H1 (cell line): ENCODE data around the gene ARHGEF7. TPM values are rescaled to one million over a fixed set of nuclear protein-coding genes. Genes with fewer than 3 reads are reported as not detected.

Experiments
- CTCF ChIA-PET: fragments of 300-600 bp; sonication (Branson Sonifier 250); formaldehyde crosslinking; loops from one replicate; lab custom pipeline; 2021; ENCODE audit not compliant: partially characterized antibody; lab: Charles Lee
- POLR2A ChIA-PET: fragments of 300-600 bp; sonication (Branson Sonifier 250); formaldehyde crosslinking; loops from one replicate; lab custom pipeline; 2021; ENCODE audit warnings: inconsistent platforms; ENCODE audit not compliant: partially characterized antibody; lab: Charles Lee
- DNase-seq, 2 experiments: peaks; one replicate each; pipeline versions ENCODE4 v3.0.0 to v3.0.0-alpha.2; 2010 to 2022; ENCODE audit warnings: low spot score in 2 of 2, low read depth in 1 of 2, mixed read lengths in 1 of 2
- FAIRE-seq: peaks from 2 replicates; lab custom pipeline; 2011; peaks lifted over from hg19 to GRCh38; lab: Jason Lieb, UNC
- H2AFZ ChIP-seq: 2 replicates; pipeline ENCODE4 v1.8.1; 2012; ENCODE audit warnings: low read length, inconsistent platforms
- H2AK5ac ChIP-seq: 2 replicates; pipeline ENCODE4 v1.6.1; 2013; ENCODE audit warnings: low read depth, low read length
- H2BK120ac ChIP-seq: replicated peaks from 2 replicates; pipeline ENCODE3; 2013; ENCODE audit warnings: low read depth, low read length, inconsistent platforms
- H2BK12ac ChIP-seq: 2 replicates; pipeline ENCODE4 v1.6.1; 2013; ENCODE audit warnings: low read depth, low read length
- H2BK15ac ChIP-seq: 2 replicates; pipeline ENCODE4 v1.6.1; 2013; ENCODE audit warnings: low read length
- H2BK20ac ChIP-seq: 2 replicates; pipeline ENCODE4 v1.6.1; 2013; ENCODE audit warnings: low read length
- H2BK5ac ChIP-seq: 2 replicates; pipeline ENCODE4 v1.6.1; 2013; ENCODE audit warnings: low read depth, low read length
- H3K14ac ChIP-seq: 2 replicates; pipeline ENCODE4 v1.6.1; 2013; ENCODE audit warnings: inconsistent platforms; ENCODE audit not compliant: insufficient read length
- H3K18ac ChIP-seq: 2 replicates; pipeline ENCODE4 v1.6.1; 2013; ENCODE audit warnings: low read length; ENCODE audit errors: extremely low read depth
- H3K23ac ChIP-seq: 2 replicates; pipeline ENCODE4 v1.6.1; 2013; ENCODE audit warnings: inconsistent platforms; ENCODE audit not compliant: insufficient read length
- H3K23me2 ChIP-seq: 2 replicates; pipeline ENCODE4 v1.6.1; 2013; ENCODE audit warnings: low read depth, low read length
- H3K27ac ChIP-seq: 2 replicates; pipeline ENCODE4 v1.6.1; 2011; ENCODE audit warnings: low read depth, low read length, inconsistent platforms
- H3K27me3 ChIP-seq, 4 experiments: replicated peaks in 1 of 4; 1 replicate in 1 of 4; 2 replicates in 3 of 4; pipeline versions ENCODE4 v1.6.1 to v1.8.1; 2011 to 2013; ENCODE audit warnings: low read length in 3 of 4, mild to moderate bottlenecking in 3 of 4, inconsistent platforms in 2 of 4, mixed read lengths in 2 of 4, moderate library complexity in 1 of 4; ENCODE audit not compliant: control insufficient read depth in 3 of 4, insufficient read depth in 3 of 4; ENCODE audit errors: extremely low read depth in 1 of 4
- H3K36me3 ChIP-seq, 4 experiments: 2 replicates each; pipeline versions ENCODE4 v1.6.1 to v1.8.1; 2011 to 2013; ENCODE audit warnings: mild to moderate bottlenecking in 4 of 4, low read length in 3 of 4, moderate library complexity in 2 of 4, control low read depth in 1 of 4, inconsistent platforms in 1 of 4; ENCODE audit not compliant: insufficient read depth in 4 of 4, control insufficient read depth in 2 of 4
- H3K4ac ChIP-seq: replicated peaks from 2 replicates; pipeline ENCODE3; 2013; ENCODE audit warnings: low read length, low read depth, mixed read lengths, inconsistent platforms; ENCODE audit not compliant: insufficient read length
- H3K4me1 ChIP-seq, 4 experiments: replicated peaks in 1 of 4; 1 replicate in 1 of 4; 2 replicates in 3 of 4; pipeline versions ENCODE4 v1.6.1 to v1.8.1; 2011 to 2013; ENCODE audit warnings: low read length in 3 of 4, inconsistent platforms in 2 of 4, mixed read lengths in 1 of 4; ENCODE audit not compliant: insufficient read depth in 4 of 4, control insufficient read depth in 3 of 4
- H3K4me2 ChIP-seq, 2 experiments: 2 replicates each; pipeline versions ENCODE4 v1.6.1 to v1.8.1; 2011 to 2013; ENCODE audit warnings: low read depth in 2 of 2, low read length in 2 of 2, control low read depth in 1 of 2, inconsistent platforms in 1 of 2, mild to moderate bottlenecking in 1 of 2; ENCODE audit not compliant: insufficient read depth in 1 of 2
- H3K4me3 ChIP-seq, 4 experiments: fragments of 200-600, 300-600 bp in 1 of 4; sonication (generic), shearing (Covaris generic), sonication (Bioruptor Twin) in 1 of 4; 2 replicates each; pipeline versions ENCODE4 v1.5.1 to v1.8.1; 2011 to 2016; ENCODE audit warnings: low read length in 4 of 4, low read depth in 3 of 4, control low read depth in 2 of 4, inconsistent platforms in 2 of 4, mild to moderate bottlenecking in 2 of 4, mixed read lengths in 1 of 4, moderate library complexity in 1 of 4; ENCODE audit not compliant: insufficient read depth in 2 of 4; ENCODE audit errors: extremely low read depth in 1 of 4
- H3K56ac ChIP-seq: replicated peaks from 2 replicates; pipeline ENCODE3; 2013; ENCODE audit warnings: low read depth, mild to moderate bottlenecking, mixed read lengths, low read length, inconsistent platforms; ENCODE audit not compliant: insufficient read length
- H3K79me1 ChIP-seq: 2 replicates; pipeline ENCODE4 v1.6.1; 2013; ENCODE audit warnings: low read depth, low read length, control low read depth
- H3K79me2 ChIP-seq, 2 experiments: 2 replicates each; pipeline versions ENCODE4 v1.6.1 to v1.8.1; 2012 to 2013; ENCODE audit warnings: low read length in 2 of 2, mild to moderate bottlenecking in 2 of 2, inconsistent platforms in 1 of 2; ENCODE audit not compliant: insufficient read depth in 2 of 2, control insufficient read depth in 1 of 2
- H3K9ac ChIP-seq, 4 experiments: replicated peaks in 1 of 4; 1 replicate in 1 of 4; 2 replicates in 3 of 4; pipeline versions ENCODE4 v1.6.1 to v1.8.1; 2011 to 2013; ENCODE audit warnings: low read depth in 3 of 4, low read length in 3 of 4, control low read depth in 2 of 4, mild to moderate bottlenecking in 2 of 4, moderate library complexity in 2 of 4, inconsistent platforms in 1 of 4; ENCODE audit errors: extremely low read depth in 1 of 4
- H3K9me3 ChIP-seq, 2 experiments: 2 replicates each; pipeline versions ENCODE4 v1.6.1 to v1.8.1; 2012 to 2013; ENCODE audit warnings: mild to moderate bottlenecking in 2 of 2, moderate library complexity in 2 of 2, control low read depth in 1 of 2, inconsistent platforms in 1 of 2, low read depth in 1 of 2, low read length in 1 of 2, mixed read lengths in 1 of 2; ENCODE audit not compliant: insufficient read depth in 2 of 2
- H4K20me1 ChIP-seq, 2 experiments: replicated peaks in 1 of 2; 2 replicates each; pipeline versions ENCODE3 to v1.8.1; 2011 to 2013; ENCODE audit warnings: inconsistent platforms in 2 of 2, low read length in 2 of 2, mild to moderate bottlenecking in 1 of 2; ENCODE audit not compliant: insufficient read depth in 2 of 2, control insufficient read depth in 1 of 2
- H4K5ac ChIP-seq: 2 replicates; pipeline ENCODE4 v1.6.1; 2013; ENCODE audit warnings: low read length, low read depth, mixed read lengths, inconsistent platforms; ENCODE audit not compliant: insufficient read length
- H4K8ac ChIP-seq: 2 replicates; pipeline ENCODE4 v1.8.0; 2013; ENCODE audit warnings: mild to moderate bottlenecking, moderate library complexity, low read length, inconsistent platforms; ENCODE audit not compliant: insufficient read depth; ENCODE audit errors: extremely low read depth
- H4K91ac ChIP-seq: replicated peaks from 2 replicates; pipeline ENCODE3; 2013; ENCODE audit warnings: low read length, mixed read lengths, inconsistent platforms; ENCODE audit not compliant: insufficient read length
- BRCA1 ChIP-seq: IDR thresholded peaks from 2 replicates; pipeline ENCODE4 v1.6.1; 2012; ENCODE audit warnings: low read depth, low read length, improper control_type of control experiment
- CHD1 ChIP-seq: IDR thresholded peaks from 2 replicates; pipeline ENCODE4 v1.6.1; 2012; ENCODE audit warnings: low read depth, low read length, improper control_type of control experiment
- CHD2 ChIP-seq: IDR thresholded peaks from 2 replicates; pipeline ENCODE4 v1.6.1; 2012; ENCODE audit warnings: low read length, improper control_type of control experiment
- GABPA ChIP-seq: IDR thresholded peaks from 2 replicates; pipeline ENCODE4 v1.6.1; 2011; ENCODE audit warnings: mild to moderate bottlenecking, low read length, moderate library complexity, borderline replicate concordance; ENCODE audit not compliant: insufficient read depth
- GTF2F1 ChIP-seq: IDR thresholded peaks from 2 replicates; pipeline ENCODE4 v1.6.1; 2012; ENCODE audit warnings: low read depth, low read length, improper control_type of control experiment, borderline replicate concordance
- HDAC6 ChIP-seq: IDR thresholded peaks from one replicate; pipeline ENCODE4 v1.7.1; 2012; ENCODE audit warnings: low read depth, mild to moderate bottlenecking, inconsistent platforms, low read length, moderate library complexity
- MAFK ChIP-seq: IDR thresholded peaks from 2 replicates; pipeline ENCODE4 v1.6.1; 2012; ENCODE audit warnings: low read depth, mild to moderate bottlenecking, improper control_type of control experiment, low read length
- MAX ChIP-seq: IDR thresholded peaks from 2 replicates; pipeline ENCODE4 v1.6.1; 2012; ENCODE audit warnings: inconsistent platforms
- NRF1 ChIP-seq: IDR thresholded peaks from 2 replicates; pipeline ENCODE4 v1.6.1; 2011; ENCODE audit warnings: mild to moderate bottlenecking, low read depth, low read length, improper control_type of control experiment
- SP1 ChIP-seq: IDR thresholded peaks from 2 replicates; pipeline ENCODE4 v1.6.1; 2011; ENCODE audit warnings: low read depth, low read length
- SP4 ChIP-seq: IDR thresholded peaks from 2 replicates; pipeline ENCODE4 v1.6.1; 2012; ENCODE audit warnings: low read length, inconsistent platforms
- SUZ12 ChIP-seq: fragments of 200-600 bp; sonication (generic); IDR thresholded peaks from 2 replicates; pipeline ENCODE4 v1.6.1; 2012; ENCODE audit warnings: mild to moderate bottlenecking, inconsistent platforms, low read length, moderate library complexity, mixed read lengths
- TAF7 ChIP-seq: optimal IDR thresholded peaks from 2 replicates; pipeline ENCODE3; 2011; ENCODE audit warnings: low read depth, mild to moderate bottlenecking, inconsistent platforms, low read length, moderate library complexity, borderline replicate concordance
- YY1 ChIP-seq: IDR thresholded peaks from 2 replicates; pipeline ENCODE4 v1.6.1; 2011; ENCODE audit warnings: low read depth, mild to moderate bottlenecking, low read length
- WGBS, 2 experiments: shearing (Covaris generic) in 1 of 2; methylation state at CpG; one replicate each; pipeline versions ENCODE4 v1.1.6 to v1.1.7; 2013 to 2015; ENCODE audit warnings: low lambda C conversion rate in 2 of 2, mixed read lengths in 2 of 2, inconsistent platforms in 1 of 2, low coverage in 1 of 2, missing lambda C conversion rate in 1 of 2; ENCODE audit not compliant: insufficient replicate concordance in 2 of 2, insufficient coverage in 1 of 2, insufficient read length in 1 of 2; ENCODE audit errors: extremely low coverage in 1 of 2, missing lambda C conversion rate in 1 of 2; 5-methylcytosine and 5-hydroxymethylcytosine counted together
- polyA plus RNA-seq, 7 experiments: library from polyadenylated mRNA; depleted of rRNA in 3 of 7; stranded (reverse) in 5 of 7; unstranded in 2 of 7; fragments of >200 nt in 5 of 7; fragments of 200-250 nt in 2 of 7; gene quantifications; 1 replicate in 5 of 7; 2 replicates in 1 of 7; 4 replicates in 1 of 7; pipeline versions ENCODE4 v1.2.1 to v1.2.3, GENCODE V29; 2011 to 2013; ENCODE audit warnings: missing spikeins in 2 of 7, mixed read lengths in 2 of 7
- total RNA-seq: library from RNA; stranded (reverse); fragmentation: NEBNext Ultra II Directional; extraction: Animal tissue kit (Norgen Biotek cat#: 25700); gene quantifications from 2 replicates; pipeline ENCODE4 v1.2.1, GENCODE V29; 2021
- TF ChIP-seq, protein P1 (sequence below): IDR thresholded peaks from 2 replicates; pipeline ENCODE4 v1.6.1; 2011; ENCODE audit warnings: low read depth, mild to moderate bottlenecking, low read length; ENCODE audit not compliant: insufficient read depth

The ARHGEF7 gene
- total and polyA plus RNA-seq, 2 of the 8 experiments (the other 6 are each of a cell fraction or from before 2014, with no cell fraction given), result 26.2 to 56.5 TPM

DNA sequence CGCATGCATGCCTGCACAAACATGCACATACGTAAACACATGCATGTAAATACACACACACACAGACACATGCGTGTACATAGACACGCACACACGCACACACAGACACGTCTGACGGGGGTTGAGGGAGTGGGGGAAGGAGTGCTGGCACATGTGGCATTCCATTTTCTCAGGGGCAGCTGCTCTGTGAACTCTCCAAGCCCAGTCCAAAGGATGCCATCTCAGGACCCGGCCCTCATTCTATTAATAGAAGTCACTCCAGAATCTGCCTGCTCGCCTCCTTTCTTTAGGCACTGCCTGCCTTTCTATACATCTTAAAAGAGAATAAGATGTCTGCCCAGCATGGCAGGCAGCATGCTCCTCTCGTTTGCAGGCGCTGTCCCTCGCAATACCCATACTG, 5.3 kb downstream of the ARHGEF7 start:
- H3K36me3 ChIP-seq, result no peaks in the 10 kb centered on the region
- H2BK120ac ChIP-seq, result no peak overlapping the region
- H2BK12ac ChIP-seq, result peak overlapping the region; percentile 2; the same call in 1 of the 2 replicates
- no peaks in the 10 kb centered on the region for H3K79me2 ChIP-seq
- DNase-seq (no peak), FAIRE-seq (no peak)
- peaks cover 0 to 12% (median 4%) of the 10 kb centered on the region in 4 experiments; a peak in 4 of 7 replicates for H3K27me3 ChIP-seq
- H3K4ac ChIP-seq, result no peak overlapping the region
- H3K4me1 ChIP-seq, result no peaks in the 10 kb centered on the region; a peak in 1 of 7 replicates
- H2BK15ac ChIP-seq, result no peak overlapping the region
- no peaks in the 10 kb centered on the region for H3K79me1 ChIP-seq
- 87% methylated on average over 12 of the region's 12 CpGs; no CpG with 5 or more reads in 1 of the 2 experiments for WGBS, 2 experiments
- no peak overlapping the region for H4K8ac ChIP-seq
- peaks cover 2 to 4% of the 10 kb centered on the region in 2 experiments for H4K20me1 ChIP-seq
- ChIA-PET CTCF (interaction anchor here (1.0 to 1.8 kb wide), 2 partner anchors 9 to 53 kb away, joined by 3 to 7 read pairs; no protein-coding TSS in a partner anchor), POLR2A (no interaction called here)
- no peak overlapping the region for H2BK20ac ChIP-seq
- H3K4me3 ChIP-seq, result no peak overlapping the region
- H4K91ac ChIP-seq, result no peak overlapping the region
- no peak overlapping the region for H3K14ac ChIP-seq
- no peak overlapping the region for H3K4me2 ChIP-seq
- H3K9me3 ChIP-seq, result no peaks in the 10 kb centered on the region
- H3K27ac ChIP-seq, result no peak overlapping the region
- H2AK5ac ChIP-seq, result peak overlapping the region; percentile 56; the same call in 1 of the 2 replicates
- H3K56ac ChIP-seq, result no peak overlapping the region
- no peak overlapping the region for H4K5ac ChIP-seq
- H3K18ac ChIP-seq, result no peak overlapping the region
- H2BK5ac ChIP-seq, result no peak overlapping the region; the same call in 1 of the 2 replicates
- peak overlapping the region; percentile 28 for H3K23ac ChIP-seq
- no peak overlapping the region for H2AFZ ChIP-seq
- peaks cover 6% of the 10 kb centered on the region for H3K23me2 ChIP-seq
- H3K9ac ChIP-seq, result no peak overlapping the region
- TF ChIP-seq SP1 (no peak), MAFK (no peak), GABPA (no peak), NRF1 (no peak), GTF2F1 (no peak), SP4 (no peak), HDAC6 (no peak), TAF7 (no peak), CHD2 (no peak), YY1 (no peak), SUZ12 (no peak), CHD1 (no peak), BRCA1 (no peak), MAX (no peak)
- TF ChIP-seq, protein P1, sequence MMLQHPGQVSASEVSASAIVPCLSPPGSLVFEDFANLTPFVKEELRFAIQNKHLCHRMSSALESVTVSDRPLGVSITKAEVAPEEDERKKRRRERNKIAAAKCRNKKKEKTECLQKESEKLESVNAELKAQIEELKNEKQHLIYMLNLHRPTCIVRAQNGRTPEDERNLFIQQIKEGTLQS, result no peak
